Fibroblast of lung (primary cell): Measurements from ENCODE around the gene SLC4A1AP. TPM values are rescaled to one million over a fixed set of nuclear protein-coding genes. Genes with fewer than 3 reads are reported as not detected.

ENCODE experiments used
- DNase-seq, 2 donors: peaks; one replicate each; pipeline versions ENCODE4 v3.0.0 to v3.0.0-alpha.2; 2010; ENCODE audit warnings: low read depth in 2 of 2
- H2AFZ ChIP-seq: 2 replicates; pipeline ENCODE4 v1.5.1; 2012; ENCODE audit warnings: low read length, control low read depth, inconsistent platforms
- H3K27ac ChIP-seq: 2 replicates; pipeline ENCODE4 v1.5.1; 2011; ENCODE audit warnings: low read length, control low read depth; ENCODE audit not compliant: insufficient read depth
- H3K27me3 ChIP-seq: 2 replicates; pipeline ENCODE4 v1.5.1; 2011; ENCODE audit warnings: mild to moderate bottlenecking, low read length; ENCODE audit not compliant: control insufficient read depth, insufficient read depth
- H3K36me3 ChIP-seq: 2 replicates; pipeline ENCODE4 v1.5.1; 2011; ENCODE audit warnings: low read length; ENCODE audit not compliant: control insufficient read depth, insufficient read depth
- H3K4me1 ChIP-seq: 2 replicates; pipeline ENCODE4 v1.5.1; 2011; ENCODE audit warnings: low read length; ENCODE audit not compliant: control insufficient read depth, insufficient read depth; ENCODE audit errors: extremely low read depth
- H3K4me2 ChIP-seq: 2 replicates; pipeline ENCODE4 v1.5.1; 2011; ENCODE audit warnings: low read length, control low read depth; ENCODE audit not compliant: insufficient read depth; ENCODE audit errors: extremely low read depth
- H3K4me3 ChIP-seq, 4 experiments: fragments of 200-600 bp in 1 of 4; sonication (generic) in 1 of 4; replicated peaks in 1 of 4; 2 replicates each; pipeline ENCODE4 v1.5.1; 2011 to 2016; ENCODE audit warnings: low read length in 4 of 4, low read depth in 3 of 4, mild to moderate bottlenecking in 3 of 4, control low read depth in 2 of 4, inconsistent platforms in 1 of 4, mixed read lengths in 1 of 4; ENCODE audit not compliant: insufficient read depth in 1 of 4; ENCODE audit errors: control extremely low read depth in 1 of 4
- H3K79me2 ChIP-seq: 2 replicates; pipeline ENCODE4 v1.5.1; 2012; ENCODE audit warnings: mild to moderate bottlenecking, low read length, inconsistent platforms; ENCODE audit not compliant: control insufficient read depth, insufficient read depth
- H3K9ac ChIP-seq: 2 replicates; pipeline ENCODE4 v1.5.1; 2011; ENCODE audit warnings: mild to moderate bottlenecking, low read length, control low read depth; ENCODE audit not compliant: insufficient read depth
- H3K9me3 ChIP-seq: 2 replicates; pipeline ENCODE4 v1.5.1; 2012; ENCODE audit warnings: low read depth, low read length; ENCODE audit not compliant: control insufficient read depth, insufficient read depth
- H4K20me1 ChIP-seq: 2 replicates; pipeline ENCODE4 v1.5.1; 2011; ENCODE audit warnings: low read length; ENCODE audit not compliant: control insufficient read depth, insufficient read depth; ENCODE audit errors: extremely low read depth
- CTCF ChIP-seq, 2 donors: IDR thresholded peaks in 1 of 2; conservative IDR thresholded peaks in 1 of 2; 1 replicate in 1 of 2; 2 replicates in 1 of 2; pipeline ENCODE4 v1.5.1; 2011 to 2012; ENCODE audit warnings: low read length in 2 of 2, control low read depth in 1 of 2, inconsistent platforms in 1 of 2, low read depth in 1 of 2, mild to moderate bottlenecking in 1 of 2
- EZH2 ChIP-seq: IDR thresholded peaks from 2 replicates; pipeline ENCODE4 v1.5.1; 2012; ENCODE audit warnings: low read length, control low read depth, mild to moderate bottlenecking; ENCODE audit errors: missing control alignments
- polyA plus RNA-seq, 2 donors: library from polyadenylated mRNA; depleted of rRNA in 1 of 2; stranded (reverse) in 1 of 2; unstranded in 1 of 2; fragments of >200 nt; gene quantifications; 2 replicates each; pipeline ENCODE4 v1.2.1, GENCODE V29; 2011 to 2012; ENCODE audit warnings: missing spikeins in 1 of 2
- total RNA-seq: library from RNA; depleted of rRNA; stranded (reverse); fragments of >200 nt; gene quantifications from 2 replicates; pipeline ENCODE4 v1.2.1, GENCODE V29; 2014

Gene SLC4A1AP
- total and polyA plus RNA-seq, 2 donors (not counting 1 experiment from before 2014, with no cell fraction given) = 15.2 to 28.4 TPM

- no peaks in the 10 kb centered on the region for H3K36me3 ChIP-seq
- H3K9ac ChIP-seq = no peak overlapping the region
- no peaks in the 10 kb centered on the region for H4K20me1 ChIP-seq
- H3K4me3 ChIP-seq = no peak overlapping the region
- H3K4me2 ChIP-seq = no peak overlapping the region
- H3K27me3 ChIP-seq = no peaks in the 10 kb centered on the region
- no peaks in the 10 kb centered on the region for H3K79me2 ChIP-seq
- no peaks in the 10 kb centered on the region for H3K9me3 ChIP-seq
- no peak overlapping the region for H3K27ac ChIP-seq
- peaks cover 23% of the 10 kb centered on the region for H3K4me1 ChIP-seq
- TF ChIP-seq CTCF (conservative IDR thresholded peaks at IDR 0.05 in 1 of 2, IDR thresholded peaks at IDR 0.05 in 1 of 2; ENCODE audit: low read depth in 1 of 2, low read length in 2 of 2) = no peak
- TF ChIP-seq EZH2 = no peak
- H2AFZ ChIP-seq = no peak overlapping the region
- DNase-seq = no peak
Observed at GRCh38 chr2:27716301-27717069, 52.8 kb downstream of the SLC4A1AP start.

GRCh38 chr2:27717070-27717795 lies 53.5 kb downstream of the SLC4A1AP start:
- no peak overlapping the region for H3K9ac ChIP-seq
- no peaks in the 10 kb centered on the region for H4K20me1 ChIP-seq
- no peaks in the 10 kb centered on the region for H3K79me2 ChIP-seq
- H3K27me3 ChIP-seq = no peaks in the 10 kb centered on the region
- DNase-seq = peak in 1 of 2 donors; percentile 71
- H2AFZ ChIP-seq = no peak overlapping the region
- H3K4me1 ChIP-seq = peaks cover 23% of the 10 kb centered on the region
- no peaks in the 10 kb centered on the region for H3K36me3 ChIP-seq
- no peaks in the 10 kb centered on the region for H3K9me3 ChIP-seq
- H3K4me2 ChIP-seq = no peak overlapping the region
- no peak overlapping the region for H3K27ac ChIP-seq
- no peak for TF ChIP-seq CTCF (conservative IDR thresholded peaks at IDR 0.05 in 1 of 2, IDR thresholded peaks at IDR 0.05 in 1 of 2; ENCODE audit: low read depth in 1 of 2, low read length in 2 of 2)
- no peak for TF ChIP-seq EZH2
- no peak overlapping the region for H3K4me3 ChIP-seq

GRCh38 chr2:27720004-27720551 lies 56.4 kb downstream of the SLC4A1AP start:
- H3K27ac ChIP-seq = peak overlapping the region; percentile 65
- H4K20me1 ChIP-seq = no peaks in the 10 kb centered on the region
- no peaks in the 10 kb centered on the region for H3K9me3 ChIP-seq
- H3K27me3 ChIP-seq = no peaks in the 10 kb centered on the region
- no peak overlapping the region for H3K9ac ChIP-seq
- peaks cover 35% of the 10 kb centered on the region for H3K4me1 ChIP-seq
- no peak for TF ChIP-seq EZH2
- no peak for TF ChIP-seq CTCF (conservative IDR thresholded peaks at IDR 0.05 in 1 of 2, IDR thresholded peaks at IDR 0.05 in 1 of 2; ENCODE audit: low read depth in 1 of 2, low read length in 2 of 2)
- no peaks in the 10 kb centered on the region for H3K79me2 ChIP-seq
- no peak overlapping the region for H3K4me2 ChIP-seq
- peak; percentile 96 for DNase-seq
- H3K4me3 ChIP-seq = no peak overlapping the region
- H3K36me3 ChIP-seq = no peaks in the 10 kb centered on the region
- H2AFZ ChIP-seq = no peak overlapping the region
